Panc1 (cell line): ENCODE data around the gene INPP5A. TPM values are rescaled to one million over a fixed set of nuclear protein-coding genes. Genes with fewer than 3 reads are reported as not detected.

ENCODE experiments used
- ATAC-seq: fragments of 200-7000 bp; cut with Tn5 transposase; 2 replicates; pipeline ENCODE4 v1.9.1; 2020; ENCODE audit warnings: mild to moderate bottlenecking, moderate library complexity
- BruUV-seq: library from RNA; stranded (reverse); fragments of 400-500 nt; replicated peaks from 2 replicates; lab custom pipeline; 2021; lab: Mats Ljungman, UMichigan
- CTCF ChIA-PET: fragments of 300-600 bp; sonication (Branson Sonifier 250); formaldehyde crosslinking; loops from one replicate; lab custom pipeline; 2022; ENCODE audit warnings: antibody characterized with exemption; lab: Charles Lee
- POLR2A ChIA-PET: fragments of 300-600 bp; sonication (Branson Sonifier 250); formaldehyde crosslinking; loops from one replicate; lab custom pipeline; 2022; ENCODE audit warnings: antibody characterized with exemption; lab: Charles Lee
- DNase-seq: peaks from one replicate; pipeline ENCODE4 v3.0.0-alpha.2; 2010; ENCODE audit warnings: low read depth, low spot score
- H3K27ac ChIP-seq: 2 replicates; pipeline ENCODE4 v1.5.1; 2011; ENCODE audit warnings: mild to moderate bottlenecking, low read length, inconsistent platforms
- H3K27me3 ChIP-seq: fragments of 200-500 bp; sonication (Bioruptor generic); 2 replicates; pipeline ENCODE4 v1.6.0; 2014; ENCODE audit warnings: low read length, inconsistent platforms; ENCODE audit not compliant: control insufficient read depth, insufficient read depth
- H3K36me3 ChIP-seq: fragments of 200-500 bp; sonication (Bioruptor generic); 2 replicates; pipeline ENCODE4 v1.5.1; 2014; ENCODE audit warnings: inconsistent platforms, mild to moderate bottlenecking, low read length, moderate library complexity; ENCODE audit not compliant: control insufficient read depth, insufficient read depth
- H3K4me1 ChIP-seq: 2 replicates; pipeline ENCODE4 v1.5.1; 2011; ENCODE audit warnings: inconsistent platforms, mild to moderate bottlenecking, low read length, moderate library complexity; ENCODE audit not compliant: control insufficient read depth, insufficient read depth
- H3K4me3 ChIP-seq, 2 experiments: 2 replicates each; pipeline ENCODE4 v1.5.1; 2011 to 2012; ENCODE audit warnings: low read depth in 2 of 2, low read length in 2 of 2, mild to moderate bottlenecking in 2 of 2, inconsistent platforms in 1 of 2, moderate library complexity in 1 of 2
- H3K9me3 ChIP-seq: fragments of 200-500 bp; sonication (Bioruptor generic); 2 replicates; pipeline ENCODE4 v1.5.1; 2014; ENCODE audit warnings: low read depth, mild to moderate bottlenecking, inconsistent platforms, low read length, moderate library complexity; ENCODE audit not compliant: control insufficient read depth, insufficient read depth
- CTCF ChIP-seq: fragments of 450-650 bp; IDR thresholded peaks from 2 replicates; pipeline ENCODE4 v1.5.1; 2017; ENCODE audit warnings: mild to moderate bottlenecking
- POLR2AphosphoS5 ChIP-seq: IDR thresholded peaks from 2 replicates; pipeline ENCODE4 v1.6.1; 2012; ENCODE audit warnings: mild to moderate bottlenecking, low read depth, low read length, moderate library complexity
- SIN3A ChIP-seq: IDR thresholded peaks from 2 replicates; pipeline ENCODE4 v1.6.1; 2012; ENCODE audit warnings: low read depth, mild to moderate bottlenecking, low read length, moderate library complexity, borderline replicate concordance; ENCODE audit not compliant: insufficient read depth
- TCF7L2 ChIP-seq: IDR thresholded peaks from 2 replicates; pipeline ENCODE4 v1.6.1; 2011; ENCODE audit warnings: mild to moderate bottlenecking, low read depth, low read length, inconsistent platforms
- in situ Hi-C: cut with HindIII; loops from 2 replicates; pipeline ENCODE4 v1.10.0; 2016; ENCODE audit warnings: low sequenced_read_pairs, low pct_unique_long_range_greater_than_20kb
- intact Hi-C: fragments of 100-400 bp; cut with micrococcal nuclease; formaldehyde crosslinking; loops from one replicate; pipeline ENCODE4 v1.10.0; 2022; ENCODE audit not compliant: unreplicated experiment
- total RNA-seq: library from RNA; stranded (reverse); gene quantifications from one replicate; pipeline ENCODE4 v1.2.1, GENCODE V29; 2021; ENCODE audit not compliant: unreplicated experiment
- TF ChIP-seq, protein P1 (sequence below), 2 experiments: IDR thresholded peaks; 2 replicates each; pipeline ENCODE4 v1.6.1; 2011 to 2012; ENCODE audit warnings: low read depth in 2 of 2, control low read depth in 1 of 2, low read length in 1 of 2, mild to moderate bottlenecking in 1 of 2, moderate library complexity in 1 of 2; ENCODE audit not compliant: insufficient read depth in 1 of 2

The INPP5A gene
- total RNA-seq, 1 experiment from 2014 or later: 60.0 TPM

GRCh38 chr10:132640326-132641125, 102.9 kb downstream of the INPP5A start:
- no peaks in the 10 kb centered on the region for H3K9me3 ChIP-seq
- no peak for ATAC-seq
- ChIA-PET CTCF (no interaction called here), POLR2A (no interaction called here)
- H3K4me1 ChIP-seq: peaks cover 7% of the 10 kb centered on the region
- intact Hi-C loops (no loop called here), in situ Hi-C loops (no loop called here)
- no peaks in the 10 kb centered on the region for H3K36me3 ChIP-seq
- no peak for DNase-seq
- no TSS peak for BruUV-seq
- TF ChIP-seq SIN3A: no peak
- TF ChIP-seq TCF7L2: no peak
- no peak for TF ChIP-seq POLR2AphosphoS5
- no peak for TF ChIP-seq CTCF
- TF ChIP-seq, protein P1, sequence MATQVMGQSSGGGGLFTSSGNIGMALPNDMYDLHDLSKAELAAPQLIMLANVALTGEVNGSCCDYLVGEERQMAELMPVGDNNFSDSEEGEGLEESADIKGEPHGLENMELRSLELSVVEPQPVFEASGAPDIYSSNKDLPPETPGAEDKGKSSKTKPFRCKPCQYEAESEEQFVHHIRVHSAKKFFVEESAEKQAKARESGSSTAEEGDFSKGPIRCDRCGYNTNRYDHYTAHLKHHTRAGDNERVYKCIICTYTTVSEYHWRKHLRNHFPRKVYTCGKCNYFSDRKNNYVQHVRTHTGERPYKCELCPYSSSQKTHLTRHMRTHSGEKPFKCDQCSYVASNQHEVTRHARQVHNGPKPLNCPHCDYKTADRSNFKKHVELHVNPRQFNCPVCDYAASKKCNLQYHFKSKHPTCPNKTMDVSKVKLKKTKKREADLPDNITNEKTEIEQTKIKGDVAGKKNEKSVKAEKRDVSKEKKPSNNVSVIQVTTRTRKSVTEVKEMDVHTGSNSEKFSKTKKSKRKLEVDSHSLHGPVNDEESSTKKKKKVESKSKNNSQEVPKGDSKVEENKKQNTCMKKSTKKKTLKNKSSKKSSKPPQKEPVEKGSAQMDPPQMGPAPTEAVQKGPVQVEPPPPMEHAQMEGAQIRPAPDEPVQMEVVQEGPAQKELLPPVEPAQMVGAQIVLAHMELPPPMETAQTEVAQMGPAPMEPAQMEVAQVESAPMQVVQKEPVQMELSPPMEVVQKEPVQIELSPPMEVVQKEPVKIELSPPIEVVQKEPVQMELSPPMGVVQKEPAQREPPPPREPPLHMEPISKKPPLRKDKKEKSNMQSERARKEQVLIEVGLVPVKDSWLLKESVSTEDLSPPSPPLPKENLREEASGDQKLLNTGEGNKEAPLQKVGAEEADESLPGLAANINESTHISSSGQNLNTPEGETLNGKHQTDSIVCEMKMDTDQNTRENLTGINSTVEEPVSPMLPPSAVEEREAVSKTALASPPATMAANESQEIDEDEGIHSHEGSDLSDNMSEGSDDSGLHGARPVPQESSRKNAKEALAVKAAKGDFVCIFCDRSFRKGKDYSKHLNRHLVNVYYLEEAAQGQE (IDR thresholded peaks at IDR 0.05; ENCODE audit: insufficient read depth in 1 of 2, low read depth in 2 of 2, low read length in 1 of 2): no peak
- no peak overlapping the region for H3K4me3 ChIP-seq
- H3K27ac ChIP-seq: no peak overlapping the region
- H3K27me3 ChIP-seq: no peaks in the 10 kb centered on the region

GRCh38 chr10:132641401-132641800, 103.8 kb downstream of the INPP5A start:
- TF ChIP-seq SIN3A (no peak), TCF7L2 (no peak), POLR2AphosphoS5 (no peak), CTCF (no peak)
- TF ChIP-seq, protein P1 (IDR thresholded peaks at IDR 0.05; ENCODE audit: insufficient read depth in 1 of 2, low read depth in 2 of 2, low read length in 1 of 2): no peak
- Histone ChIP-seq H3K36me3 (no peaks in the 10 kb centered on the region), H3K27me3 (no peaks in the 10 kb centered on the region), H3K9me3 (no peaks in the 10 kb centered on the region), H3K4me1 (peaks cover 7% of the 10 kb centered on the region), H3K4me3 (no peak overlapping the region), H3K27ac (no peak overlapping the region)
- POLR2A ChIA-PET: no interaction called here
- DNase-seq: no peak
- intact Hi-C loops: no loop called here
- in situ Hi-C loops: no loop called here
- CTCF ChIA-PET: no interaction called here
- ATAC-seq: no peak
- BruUV-seq: no TSS peak
